GM19023 (cell line): ENCODE measurements around the gene MGLL.
A peak's percentile ranks its signal among the peaks of the same experiment; 100 is the strongest.

Source experiments
- ATAC-seq: cut with Tn5 transposase; IDR thresholded peaks from one replicate; pipeline ENCODE4 v1.9.1; 2021; ENCODE audit warnings: mild to moderate bottlenecking, moderate library complexity; ENCODE audit not compliant: unreplicated experiment

MGLL gene

GRCh38 chr3:127822041-127822681 lies at the start of gene MGLL:
Gene MGLL (minus strand): TSS chr3:127822515. CDS start chr3:127822318, 197 bp downstream.
- ATAC-seq, result peak; percentile 7

GRCh38 chr3:127870156-127870555 lies 47.8 kb upstream of the MGLL start:
- no peak for ATAC-seq

- ATAC-seq, result no peak
Measured at GRCh38 chr3:127867986-127868385, 45.7 kb upstream of the MGLL start.

GRCh38 chr3:127867412-127867811 lies 45.1 kb upstream of the MGLL start:
- ATAC-seq, result no peak

GRCh38 chr3:127865941-127866340 lies 43.6 kb upstream of the MGLL start:
- no peak for ATAC-seq

- no peak for ATAC-seq
Measured at GRCh38 chr3:127860211-127860696, 37.9 kb upstream of the MGLL start.

GRCh38 chr3:127859730-127860129 lies 37.4 kb upstream of the MGLL start:
- no peak for ATAC-seq

- no peak for ATAC-seq
Measured at GRCh38 chr3:127858937-127859336, 36.6 kb upstream of the MGLL start.

- ATAC-seq, result no peak
Measured at GRCh38 chr3:127858521-127858920, 36.2 kb upstream of the MGLL start.

GRCh38 chr3:127857333-127857732 lies 35.0 kb upstream of the MGLL start:
- ATAC-seq, result no peak

- ATAC-seq, result no peak
Measured at GRCh38 chr3:127856801-127857200, 34.5 kb upstream of the MGLL start.

GRCh38 chr3:127855246-127855645 lies 32.9 kb upstream of the MGLL start:
- no peak for ATAC-seq

- ATAC-seq, result no peak
Measured at GRCh38 chr3:127853681-127854080, 31.4 kb upstream of the MGLL start.

GRCh38 chr3:127851899-127852298 lies 29.6 kb upstream of the MGLL start:
- no peak for ATAC-seq

- ATAC-seq, result no peak
Measured at GRCh38 chr3:127849368-127849767, 27.1 kb upstream of the MGLL start.

GRCh38 chr3:127848131-127849129 lies 26.1 kb upstream of the MGLL start:
- no peak for ATAC-seq

- no peak for ATAC-seq
Measured at GRCh38 chr3:127847236-127847720, 25.0 kb upstream of the MGLL start.

GRCh38 chr3:127846576-127846975 lies 24.3 kb upstream of the MGLL start:
- no peak for ATAC-seq

GRCh38 chr3:127844326-127844942 lies 22.1 kb upstream of the MGLL start:
- no peak for ATAC-seq

GRCh38 chr3:127840671-127841070 lies 18.4 kb upstream of the MGLL start:
- no peak for ATAC-seq

- no peak for ATAC-seq
Measured at GRCh38 chr3:127839099-127839498, 16.8 kb upstream of the MGLL start.
